Liver (tissue), 9 donors: ENCODE results near the gene SMIM35. TPM values are rescaled to one million over a fixed set of nuclear protein-coding genes. Genes with fewer than 3 reads are reported as not detected.

Experiments
- DNase-seq: peaks from one replicate; pipeline ENCODE4 v3.0.0-alpha.2; 2017; ENCODE audit warnings: low spot score
- H3K27ac ChIP-seq, 2 donors: one replicate each; pipeline ENCODE4 v1.7.0; 2013; ENCODE audit warnings: inconsistent platforms in 2 of 2, low read length in 2 of 2, control low read depth in 1 of 2, low read depth in 1 of 2, mild to moderate bottlenecking in 1 of 2
- H3K27me3 ChIP-seq, 4 donors: one replicate each; pipeline versions ENCODE4 v1.6.1 to v1.7.0; 2013; ENCODE audit warnings: low read length in 3 of 4, inconsistent platforms in 1 of 4, mild to moderate bottlenecking in 1 of 4, moderate library complexity in 1 of 4; ENCODE audit not compliant: control insufficient read depth in 4 of 4, insufficient read depth in 4 of 4
- H3K36me3 ChIP-seq, 4 donors: one replicate each; pipeline versions ENCODE4 v1.6.1 to v1.7.0; 2013; ENCODE audit warnings: low read length in 3 of 4, mild to moderate bottlenecking in 3 of 4, low read depth in 1 of 4, moderate library complexity in 1 of 4; ENCODE audit not compliant: control insufficient read depth in 4 of 4, insufficient read depth in 3 of 4
- H3K4me1 ChIP-seq, 4 donors: one replicate each; pipeline versions ENCODE4 v1.6.1 to v1.7.0; 2013; ENCODE audit warnings: low read length in 3 of 4, mild to moderate bottlenecking in 3 of 4, moderate library complexity in 1 of 4; ENCODE audit not compliant: control insufficient read depth in 4 of 4, insufficient read depth in 4 of 4
- H3K4me3 ChIP-seq, 3 donors: one replicate each; pipeline versions ENCODE4 v1.6.1 to v1.7.0; 2013; ENCODE audit warnings: low read length in 3 of 3, control low read depth in 1 of 3, low read depth in 1 of 3, mild to moderate bottlenecking in 1 of 3
- H3K9ac ChIP-seq, 2 donors: one replicate each; pipeline ENCODE4 v1.7.0; 2013; ENCODE audit warnings: low read length in 2 of 2, mild to moderate bottlenecking in 2 of 2, moderate library complexity in 2 of 2, control low read depth in 1 of 2, low read depth in 1 of 2
- H3K9me3 ChIP-seq, 4 donors: one replicate each; pipeline versions ENCODE4 v1.6.1 to v1.7.0; 2013; ENCODE audit warnings: low read length in 3 of 4; ENCODE audit not compliant: control insufficient read depth in 4 of 4
- ATF3 ChIP-seq: IDR thresholded peaks from 2 replicates; pipeline ENCODE4 v1.6.1; 2016; ENCODE audit warnings: antibody characterized with exemption
- CTCF ChIP-seq: fragments of 150-350 bp; IDR thresholded peaks from 2 replicates; pipeline ENCODE4 v1.5.1; 2017; ENCODE audit warnings: improper control_type of control experiment, low read depth, low read length; ENCODE audit not compliant: missing input control
- EGR1 ChIP-seq, 2 donors: IDR thresholded peaks; 2 replicates each; pipeline ENCODE4 v1.6.1; 2016 to 2018; ENCODE audit warnings: antibody characterized with exemption in 2 of 2, low read depth in 2 of 2
- FOXA1 ChIP-seq: IDR thresholded peaks from 2 replicates; pipeline ENCODE4 v1.6.1; 2016; ENCODE audit warnings: antibody characterized with exemption
- FOXA2 ChIP-seq: IDR thresholded peaks from 2 replicates; pipeline ENCODE4 v1.6.1; 2016; ENCODE audit warnings: antibody characterized with exemption
- GABPA ChIP-seq, 2 donors: IDR thresholded peaks in 1 of 2; conservative IDR thresholded peaks in 1 of 2; 2 replicates each; pipeline ENCODE4 v1.6.1; 2016; ENCODE audit warnings: antibody characterized with exemption in 2 of 2, mild to moderate bottlenecking in 1 of 2, moderate library complexity in 1 of 2
- HNF4A ChIP-seq, 2 donors: conservative IDR thresholded peaks; 2 replicates each; pipeline ENCODE4 v1.6.1; 2016; ENCODE audit warnings: antibody characterized with exemption in 2 of 2, mild to moderate bottlenecking in 2 of 2
- HNF4G ChIP-seq: IDR thresholded peaks from 2 replicates; pipeline ENCODE4 v1.6.1; 2016; ENCODE audit warnings: antibody characterized with exemption
- JUND ChIP-seq, 2 donors: IDR thresholded peaks; 2 replicates each; pipeline ENCODE4 v1.6.1; 2016; ENCODE audit warnings: antibody characterized with exemption in 2 of 2
- MAX ChIP-seq: IDR thresholded peaks from 2 replicates; pipeline ENCODE4 v1.6.1; 2016; ENCODE audit warnings: antibody characterized with exemption
- NR2F2 ChIP-seq: IDR thresholded peaks from 2 replicates; pipeline ENCODE4 v1.6.1; 2016; ENCODE audit warnings: antibody characterized with exemption
- RAD21 ChIP-seq, 2 donors: IDR thresholded peaks; 2 replicates each; pipeline ENCODE4 v1.6.1; 2016; ENCODE audit warnings: antibody characterized with exemption in 2 of 2, mild to moderate bottlenecking in 2 of 2
- REST ChIP-seq: IDR thresholded peaks from 2 replicates; pipeline ENCODE4 v1.6.1; 2016; ENCODE audit warnings: antibody characterized with exemption, mild to moderate bottlenecking
- SP1 ChIP-seq: IDR thresholded peaks from 2 replicates; pipeline ENCODE4 v1.6.1; 2018; ENCODE audit warnings: antibody characterized with exemption, mild to moderate bottlenecking
- TAF1 ChIP-seq: conservative IDR thresholded peaks from 2 replicates; pipeline ENCODE4 v1.6.1; 2016; ENCODE audit warnings: antibody characterized with exemption, mild to moderate bottlenecking
- YY1 ChIP-seq: IDR thresholded peaks from 2 replicates; pipeline ENCODE4 v1.6.1; 2016; ENCODE audit warnings: antibody characterized with exemption, mild to moderate bottlenecking
- ZBTB33 ChIP-seq: IDR thresholded peaks from 2 replicates; pipeline ENCODE4 v1.6.1; 2016; ENCODE audit warnings: antibody characterized with exemption
- WGBS: extraction: QIAGEN DNeasy Blood & Tissue Kit; methylation state at CpG from one replicate; pipeline ENCODE4 v1.1.7; 2013; 5-methylcytosine and 5-hydroxymethylcytosine counted together
- polyA plus RNA-seq, 2 donors: library from polyadenylated mRNA; stranded (reverse) in 1 of 2; unstranded in 1 of 2; fragments of 200-250 nt in 1 of 2; fragments of >200 nt in 1 of 2; fragmentation: Nextera tagmentation in 1 of 2; extraction: Ambion mirVana in 1 of 2; gene quantifications; one replicate each; pipeline versions ENCODE4 v1.2.1 to v1.2.3, GENCODE V29; 2013 to 2015
- total RNA-seq, 2 donors: library from RNA; depleted of rRNA; stranded (reverse); fragments of >200 nt; gene quantifications; one replicate each; pipeline ENCODE4 v1.2.3, GENCODE V29; 2014
- donor health status: healthy.
- donor health status: healthy.
- donor health status: healthy.
- donor health status: healthy.
- donor health status: healthy.

SMIM35 gene
- total and polyA plus RNA-seq, 4 donors = 0.07 TPM; not detected in 3

GRCh38 chr11:118056806-118057205 lies 30.0 kb downstream of the SMIM35 start:
- 80% methylated on average over 8 of the region's 8 CpGs for WGBS
- no peak for TF ChIP-seq EGR1 (IDR thresholded peaks at IDR 0.05; ENCODE audit: low read depth in 2 of 2)
- TF ChIP-seq FOXA1 = no peak
- no peak for TF ChIP-seq MAX
- no peak for TF ChIP-seq HNF4A (conservative IDR thresholded peaks at IDR 0.05)
- no peak for TF ChIP-seq TAF1
- TF ChIP-seq ATF3 = no peak
- no peak for TF ChIP-seq CTCF
- TF ChIP-seq HNF4G = no peak
- TF ChIP-seq FOXA2 = no peak
- no peak for TF ChIP-seq REST
- no peak for TF ChIP-seq NR2F2

GRCh38 chr11:118055966-118056365 lies 30.8 kb downstream of the SMIM35 start:
- no peaks in the 10 kb centered on the region for H3K9me3 ChIP-seq
- DNase-seq = no peak
- no peak overlapping the region for H3K9ac ChIP-seq
- H3K27ac ChIP-seq = no peak overlapping the region
- no peak overlapping the region for H3K4me3 ChIP-seq
- no peaks in the 10 kb centered on the region for H3K4me1 ChIP-seq
- 93% methylated on average over 7 of the region's 7 CpGs for WGBS
- no peaks in the 10 kb centered on the region for H3K36me3 ChIP-seq
- TF ChIP-seq ATF3 (no peak), HNF4G (no peak), YY1 (no peak), GABPA (IDR thresholded peaks at IDR 0.05 in 1 of 2, conservative IDR thresholded peaks at IDR 0.05 in 1 of 2) (no peak), RAD21 (IDR thresholded peaks at IDR 0.05) (no peak), ZBTB33 (no peak), CTCF (no peak), EGR1 (IDR thresholded peaks at IDR 0.05; ENCODE audit: low read depth in 2 of 2) (no peak), SP1 (no peak), TAF1 (no peak), FOXA2 (no peak), REST (no peak), JUND (IDR thresholded peaks at IDR 0.05) (no peak), HNF4A (conservative IDR thresholded peaks at IDR 0.05) (no peak), FOXA1 (no peak)
- no peaks in the 10 kb centered on the region for H3K27me3 ChIP-seq

More at GRCh38 chr11:118056806-118057205, 30.0 kb downstream of the SMIM35 start:
- no peak overlapping the region for H3K27ac ChIP-seq
- no peaks in the 10 kb centered on the region for H3K27me3 ChIP-seq
- no peaks in the 10 kb centered on the region for H3K9me3 ChIP-seq
- no peak overlapping the region for H3K4me3 ChIP-seq
- no peaks in the 10 kb centered on the region for H3K36me3 ChIP-seq
- no peak for DNase-seq
- no peak overlapping the region for H3K9ac ChIP-seq
- H3K4me1 ChIP-seq = no peaks in the 10 kb centered on the region
